ENCODE results near the gene SEC16B. TPM values are rescaled to one million over a fixed set of nuclear protein-coding genes. Genes with fewer than 3 reads are reported as not detected.

SEC16B gene
- total and polyA plus RNA-seq, 2 donors (not counting 1 experiment from before 2014, with no cell fraction given) = 2.7 to 3.1 TPM

- H4K20me1 ChIP-seq (ENCODE audit: control insufficient read depth, extremely low read depth, insufficient read depth, low read length) = no peaks in the 10 kb centered on the region
- no peaks in the 10 kb centered on the region for H3K9me3 ChIP-seq (ENCODE audit: control insufficient read depth, insufficient read depth, low read depth, low read length)
- no peaks in the 10 kb centered on the region for H3K4me1 ChIP-seq (ENCODE audit: control insufficient read depth, extremely low read depth, insufficient read depth, low read length)
- no peak for DNase-seq (ENCODE audit: low read depth in 2 of 2)
- no peaks in the 10 kb centered on the region for H3K27me3 ChIP-seq (ENCODE audit: control insufficient read depth, insufficient read depth, low read length)
- TF ChIP-seq CTCF (conservative IDR thresholded peaks at IDR 0.05 in 1 of 2, IDR thresholded peaks at IDR 0.05 in 1 of 2; ENCODE audit: low read depth in 1 of 2, low read length in 2 of 2) (no peak), EZH2 (IDR thresholded peaks at IDR 0.05; ENCODE audit: low read length, missing control alignments) (no peak)
- no peak overlapping the region for H3K4me2 ChIP-seq (ENCODE audit: extremely low read depth, insufficient read depth, low read length)
- H3K27ac ChIP-seq (ENCODE audit: insufficient read depth, low read length) = no peak overlapping the region
- no peak overlapping the region for H2AFZ ChIP-seq (ENCODE audit: low read length)
- no peaks in the 10 kb centered on the region for H3K36me3 ChIP-seq (ENCODE audit: control insufficient read depth, insufficient read depth, low read length)
- H3K9ac ChIP-seq (ENCODE audit: insufficient read depth, low read length) = no peak overlapping the region
- no peak overlapping the region for H3K4me3 ChIP-seq (replicated peaks in 1 of 4; ENCODE audit: control extremely low read depth in 1 of 4, insufficient read depth in 1 of 4, low read depth in 3 of 4, low read length in 4 of 4)
- H3K79me2 ChIP-seq (ENCODE audit: control insufficient read depth, insufficient read depth, low read length) = no peaks in the 10 kb centered on the region
Observed at GRCh38 chr1:177940682-177941081, 29.2 kb downstream of the SEC16B start.

- H3K36me3 ChIP-seq (ENCODE audit: control insufficient read depth, insufficient read depth, low read length) = no peaks in the 10 kb centered on the region
- H3K4me2 ChIP-seq (ENCODE audit: extremely low read depth, insufficient read depth, low read length) = no peak overlapping the region
- no peak for TF ChIP-seq CTCF (conservative IDR thresholded peaks at IDR 0.05 in 1 of 2, IDR thresholded peaks at IDR 0.05 in 1 of 2; ENCODE audit: low read depth in 1 of 2, low read length in 2 of 2)
- no peak for TF ChIP-seq EZH2 (IDR thresholded peaks at IDR 0.05; ENCODE audit: low read length, missing control alignments)
- H3K4me3 ChIP-seq (replicated peaks in 1 of 4; ENCODE audit: control extremely low read depth in 1 of 4, insufficient read depth in 1 of 4, low read depth in 3 of 4, low read length in 4 of 4) = no peak overlapping the region
- no peaks in the 10 kb centered on the region for H3K9me3 ChIP-seq (ENCODE audit: control insufficient read depth, insufficient read depth, low read depth, low read length)
- H3K9ac ChIP-seq (ENCODE audit: insufficient read depth, low read length) = no peak overlapping the region
- no peak overlapping the region for H2AFZ ChIP-seq (ENCODE audit: low read length)
- H3K27me3 ChIP-seq (ENCODE audit: control insufficient read depth, insufficient read depth, low read length) = no peaks in the 10 kb centered on the region
- no peaks in the 10 kb centered on the region for H4K20me1 ChIP-seq (ENCODE audit: control insufficient read depth, extremely low read depth, insufficient read depth, low read length)
- DNase-seq (ENCODE audit: low read depth in 2 of 2) = peak; percentile 54 to 93
- no peaks in the 10 kb centered on the region for H3K4me1 ChIP-seq (ENCODE audit: control insufficient read depth, extremely low read depth, insufficient read depth, low read length)
- no peak overlapping the region for H3K27ac ChIP-seq (ENCODE audit: insufficient read depth, low read length)
- no peaks in the 10 kb centered on the region for H3K79me2 ChIP-seq (ENCODE audit: control insufficient read depth, insufficient read depth, low read length)
Observed at GRCh38 chr1:177937931-177938330, 31.9 kb downstream of the SEC16B start.

- Histone ChIP-seq H3K27ac (ENCODE audit: insufficient read depth, low read length) (no peak overlapping the region), H4K20me1 (ENCODE audit: control insufficient read depth, extremely low read depth, insufficient read depth, low read length) (no peaks in the 10 kb centered on the region)
- no peak for DNase-seq (ENCODE audit: low read depth in 2 of 2)
Observed at GRCh38 chr1:177937174-177937770, 32.6 kb downstream of the SEC16B start.

More at GRCh38 chr1:177937174-177937770, 32.6 kb downstream of the SEC16B start:
- TF ChIP-seq EZH2 (IDR thresholded peaks at IDR 0.05; ENCODE audit: low read length, missing control alignments) (no peak), CTCF (conservative IDR thresholded peaks at IDR 0.05 in 1 of 2, IDR thresholded peaks at IDR 0.05 in 1 of 2; ENCODE audit: low read depth in 1 of 2, low read length in 2 of 2) (no peak)
- Histone ChIP-seq H3K36me3 (ENCODE audit: control insufficient read depth, insufficient read depth, low read length) (no peaks in the 10 kb centered on the region), H3K4me3 (replicated peaks in 1 of 4; ENCODE audit: control extremely low read depth in 1 of 4, insufficient read depth in 1 of 4, low read depth in 3 of 4, low read length in 4 of 4) (no peak overlapping the region), H3K9ac (ENCODE audit: insufficient read depth, low read length) (no peak overlapping the region), H3K27me3 (ENCODE audit: control insufficient read depth, insufficient read depth, low read length) (no peaks in the 10 kb centered on the region), H3K79me2 (ENCODE audit: control insufficient read depth, insufficient read depth, low read length) (no peaks in the 10 kb centered on the region), H3K9me3 (ENCODE audit: control insufficient read depth, insufficient read depth, low read depth, low read length) (no peaks in the 10 kb centered on the region), H3K4me2 (ENCODE audit: extremely low read depth, insufficient read depth, low read length) (no peak overlapping the region), H3K4me1 (ENCODE audit: control insufficient read depth, extremely low read depth, insufficient read depth, low read length) (no peaks in the 10 kb centered on the region), H2AFZ (ENCODE audit: low read length) (no peak overlapping the region)

All from fibroblast of lung (primary cell).